GM19328 (cell line): ENCODE measurements around the gene RIMBP2.
"Not testable (repeated sequence)": the region's sequence is repeated elsewhere in the genome, so short reads cannot be mapped to it uniquely, and the experiment has no call there.

ENCODE experiments used
- ATAC-seq: cut with Tn5 transposase; IDR thresholded peaks from one replicate; pipeline ENCODE4 v1.9.1; 2021; ENCODE audit warnings: mild to moderate bottlenecking, moderate library complexity; ENCODE audit not compliant: unreplicated experiment

Gene RIMBP2, protein sequence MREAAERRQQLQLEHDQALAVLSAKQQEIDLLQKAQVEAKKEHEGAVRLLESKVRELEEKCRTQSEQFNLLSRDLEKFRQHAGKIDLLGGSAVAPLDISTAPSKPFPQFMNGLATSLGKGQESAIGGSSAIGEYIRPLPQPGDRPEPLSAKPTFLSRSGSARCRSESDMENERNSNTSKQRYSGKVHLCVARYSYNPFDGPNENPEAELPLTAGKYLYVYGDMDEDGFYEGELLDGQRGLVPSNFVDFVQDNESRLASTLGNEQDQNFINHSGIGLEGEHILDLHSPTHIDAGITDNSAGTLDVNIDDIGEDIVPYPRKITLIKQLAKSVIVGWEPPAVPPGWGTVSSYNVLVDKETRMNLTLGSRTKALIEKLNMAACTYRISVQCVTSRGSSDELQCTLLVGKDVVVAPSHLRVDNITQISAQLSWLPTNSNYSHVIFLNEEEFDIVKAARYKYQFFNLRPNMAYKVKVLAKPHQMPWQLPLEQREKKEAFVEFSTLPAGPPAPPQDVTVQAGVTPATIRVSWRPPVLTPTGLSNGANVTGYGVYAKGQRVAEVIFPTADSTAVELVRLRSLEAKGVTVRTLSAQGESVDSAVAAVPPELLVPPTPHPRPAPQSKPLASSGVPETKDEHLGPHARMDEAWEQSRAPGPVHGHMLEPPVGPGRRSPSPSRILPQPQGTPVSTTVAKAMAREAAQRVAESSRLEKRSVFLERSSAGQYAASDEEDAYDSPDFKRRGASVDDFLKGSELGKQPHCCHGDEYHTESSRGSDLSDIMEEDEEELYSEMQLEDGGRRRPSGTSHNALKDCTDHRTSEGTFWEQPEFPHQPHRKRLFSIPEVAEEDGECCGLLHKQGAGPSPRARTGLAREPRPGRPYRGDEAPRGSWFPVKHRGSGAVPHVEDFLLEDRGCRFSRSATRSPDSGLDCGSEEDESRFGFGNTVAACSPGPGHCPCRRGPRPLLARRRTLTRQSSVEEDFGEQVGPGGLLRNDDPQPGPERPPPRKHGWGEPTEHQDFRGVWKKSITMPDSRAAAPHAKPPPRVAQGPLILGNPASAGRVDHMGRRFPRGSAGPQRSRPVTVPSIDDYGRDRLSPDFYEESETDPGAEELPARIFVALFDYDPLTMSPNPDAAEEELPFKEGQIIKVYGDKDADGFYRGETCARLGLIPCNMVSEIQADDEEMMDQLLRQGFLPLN (N-terminal part only)

DNA sequence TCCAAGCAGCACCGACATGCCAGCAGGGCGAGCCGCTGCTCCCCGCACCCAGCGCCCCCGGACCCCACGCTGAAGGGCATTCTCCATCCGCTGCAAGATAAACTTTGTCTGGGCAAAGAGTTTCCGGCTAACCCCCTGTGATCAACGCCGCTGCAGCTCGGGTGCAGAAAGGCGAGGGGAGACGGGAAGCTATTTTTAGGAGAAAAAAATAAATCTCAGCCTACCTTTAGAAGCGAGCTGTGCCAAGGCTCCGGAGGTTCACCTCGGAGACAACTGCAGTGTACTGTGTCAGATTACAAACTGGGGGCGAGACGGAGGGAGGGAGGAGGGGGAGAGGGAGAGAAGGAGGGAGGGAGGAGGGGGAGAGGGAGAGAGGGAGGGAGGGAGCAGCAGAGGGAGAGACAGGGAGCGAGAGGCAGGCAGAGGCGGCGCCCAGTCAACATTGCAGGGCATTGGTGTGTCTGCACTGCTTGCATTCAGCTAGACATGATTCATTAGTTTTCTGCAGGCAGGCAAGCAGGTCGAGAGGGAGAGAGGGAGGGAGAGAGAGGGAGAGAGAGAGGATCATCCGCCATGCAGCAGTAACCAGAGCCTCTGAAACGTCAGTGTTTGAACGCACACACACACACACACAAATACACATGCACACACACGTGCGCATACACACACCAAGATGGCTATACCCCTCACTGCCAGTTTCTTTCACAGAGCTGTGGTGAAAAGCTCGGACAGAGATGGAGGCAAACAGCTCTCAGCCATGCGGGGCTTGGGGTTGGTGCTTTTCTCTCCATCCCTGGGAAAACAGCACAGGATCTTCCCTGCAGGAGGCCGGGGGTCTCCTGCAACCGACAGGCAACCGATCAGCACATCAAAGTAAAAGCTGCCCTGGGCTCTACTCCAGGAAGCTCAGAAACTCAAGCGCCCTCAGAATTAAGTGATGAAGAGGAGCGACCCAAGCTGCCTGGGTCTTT lies at the start of gene RIMBP2:
Gene RIMBP2 (minus strand): TSS at position 302 of the 971 bp plus-strand sequence. CDS start 237,286 bp downstream, outside the sequence.
- ATAC-seq: no peak

- ATAC-seq: no peak
Measured at GRCh38 chr12:130765186-130765659, 49.1 kb upstream of the RIMBP2 start.

DNA sequence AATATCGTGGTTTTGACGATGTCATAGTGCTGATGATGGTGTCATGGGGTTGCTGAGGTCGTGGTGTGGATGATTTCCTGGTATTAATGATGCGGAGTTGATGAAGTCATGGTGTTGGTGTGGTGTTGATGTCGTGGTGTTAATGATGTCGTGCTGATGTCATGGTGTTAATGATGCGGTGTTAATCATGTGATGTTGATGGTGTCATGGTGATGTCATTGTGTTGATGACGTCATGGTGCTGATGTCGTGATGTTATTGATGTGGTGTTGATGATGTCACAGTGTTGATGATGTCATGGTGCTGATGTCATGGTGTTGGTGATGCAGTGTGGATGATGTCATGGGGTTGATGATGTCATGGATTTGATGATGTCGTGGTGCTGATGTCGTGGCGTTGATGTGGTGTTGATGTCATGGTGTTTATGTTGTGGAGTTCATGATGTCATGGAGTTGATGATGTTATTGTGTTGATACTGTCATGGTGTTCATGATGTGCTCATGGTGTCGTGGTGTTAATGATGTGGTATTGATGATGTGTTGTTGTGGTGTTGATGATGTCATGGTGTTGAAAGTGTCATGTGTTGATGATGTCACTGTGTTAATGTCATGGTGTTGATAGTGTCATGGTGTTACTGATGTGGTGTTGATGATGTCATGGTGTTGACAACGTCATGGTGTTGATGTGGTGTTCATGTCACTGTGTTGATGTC lies 48.5 kb upstream of the RIMBP2 start:
- no peak for ATAC-seq

DNA sequence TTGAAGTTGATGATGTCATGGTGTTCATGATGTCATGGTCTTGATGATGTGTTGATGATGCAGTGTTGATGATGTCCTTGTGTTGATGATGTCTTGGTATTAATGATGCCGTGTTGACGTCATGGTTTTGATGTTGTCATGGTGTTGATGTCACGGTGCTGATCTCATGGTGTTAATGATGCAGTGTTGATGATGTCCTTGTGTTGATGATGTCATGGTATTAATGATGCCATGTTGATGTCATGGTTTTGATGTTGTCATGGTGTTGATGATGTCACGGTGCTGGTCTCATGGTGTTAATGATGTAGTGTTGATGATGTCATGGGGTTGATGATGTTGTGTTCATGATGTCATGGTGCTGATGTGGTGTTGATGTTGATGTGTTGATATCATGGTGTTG lies 48.0 kb upstream of the RIMBP2 start:
- no peak for ATAC-seq

GRCh38 chr12:130762319-130762675 lies 46.2 kb upstream of the RIMBP2 start:
- ATAC-seq: no peak

GRCh38 chr12:130761537-130762318 lies 45.6 kb upstream of the RIMBP2 start:
- peak; percentile 49 for ATAC-seq

DNA sequence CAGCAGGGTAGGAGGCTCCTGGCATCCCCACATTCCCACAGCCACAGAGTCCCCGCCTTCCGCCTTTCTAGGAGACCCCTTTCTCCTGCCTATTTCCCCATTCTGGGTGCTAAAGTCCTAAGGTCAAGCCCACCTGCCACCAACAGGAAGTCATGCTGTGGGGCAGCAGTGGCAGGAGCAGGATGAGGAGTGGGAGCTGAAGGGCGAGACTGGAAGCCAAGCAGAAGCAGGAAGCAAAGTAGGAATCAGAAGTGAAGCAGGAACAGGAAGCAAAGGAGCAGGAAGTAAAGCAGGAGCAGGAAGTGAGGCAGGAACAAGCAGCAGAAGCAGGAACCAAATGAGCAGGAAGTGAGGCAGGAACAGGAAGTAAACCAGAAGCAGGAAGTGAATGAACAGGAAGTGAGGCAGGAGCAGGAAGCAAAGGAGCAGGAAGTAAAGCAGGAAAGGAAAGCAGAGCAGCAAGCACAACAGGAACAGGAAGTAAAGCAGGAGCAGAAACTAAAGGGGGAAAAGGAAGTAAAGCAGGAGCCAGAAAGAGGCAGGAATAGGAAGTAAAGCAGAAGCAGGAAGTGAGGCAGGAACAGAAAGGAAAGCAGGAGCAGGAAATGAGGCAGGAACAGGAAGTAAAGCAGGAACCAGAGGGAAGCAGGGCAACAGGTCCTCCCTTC lies 38.3 kb upstream of the RIMBP2 start:
- ATAC-seq: no peak

- ATAC-seq: no peak
Measured at GRCh38 chr12:130752692-130753230, 36.7 kb upstream of the RIMBP2 start.

DNA sequence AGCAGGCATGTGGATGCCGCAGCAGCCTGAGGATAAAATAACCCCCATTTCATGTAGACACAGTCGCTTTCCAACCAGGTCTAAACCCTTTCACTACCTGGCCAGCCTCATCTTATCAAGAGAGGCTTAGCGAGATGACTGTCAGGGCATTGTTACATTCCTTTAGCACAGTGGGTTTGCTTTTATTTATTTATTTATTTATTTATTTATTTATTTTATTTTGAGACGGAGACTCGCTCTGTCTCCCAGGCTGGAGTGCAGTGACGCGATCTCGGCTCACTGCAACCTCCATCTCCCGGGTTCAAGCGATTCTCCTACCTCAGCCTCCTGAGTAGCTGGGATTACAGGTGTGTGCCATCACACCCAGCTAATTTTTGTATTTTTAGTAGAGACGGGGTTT lies 35.9 kb upstream of the RIMBP2 start:
- ATAC-seq: not testable (repeated sequence)

- no peak for ATAC-seq
Measured at GRCh38 chr12:130748786-130749185, 32.7 kb upstream of the RIMBP2 start.

DNA sequence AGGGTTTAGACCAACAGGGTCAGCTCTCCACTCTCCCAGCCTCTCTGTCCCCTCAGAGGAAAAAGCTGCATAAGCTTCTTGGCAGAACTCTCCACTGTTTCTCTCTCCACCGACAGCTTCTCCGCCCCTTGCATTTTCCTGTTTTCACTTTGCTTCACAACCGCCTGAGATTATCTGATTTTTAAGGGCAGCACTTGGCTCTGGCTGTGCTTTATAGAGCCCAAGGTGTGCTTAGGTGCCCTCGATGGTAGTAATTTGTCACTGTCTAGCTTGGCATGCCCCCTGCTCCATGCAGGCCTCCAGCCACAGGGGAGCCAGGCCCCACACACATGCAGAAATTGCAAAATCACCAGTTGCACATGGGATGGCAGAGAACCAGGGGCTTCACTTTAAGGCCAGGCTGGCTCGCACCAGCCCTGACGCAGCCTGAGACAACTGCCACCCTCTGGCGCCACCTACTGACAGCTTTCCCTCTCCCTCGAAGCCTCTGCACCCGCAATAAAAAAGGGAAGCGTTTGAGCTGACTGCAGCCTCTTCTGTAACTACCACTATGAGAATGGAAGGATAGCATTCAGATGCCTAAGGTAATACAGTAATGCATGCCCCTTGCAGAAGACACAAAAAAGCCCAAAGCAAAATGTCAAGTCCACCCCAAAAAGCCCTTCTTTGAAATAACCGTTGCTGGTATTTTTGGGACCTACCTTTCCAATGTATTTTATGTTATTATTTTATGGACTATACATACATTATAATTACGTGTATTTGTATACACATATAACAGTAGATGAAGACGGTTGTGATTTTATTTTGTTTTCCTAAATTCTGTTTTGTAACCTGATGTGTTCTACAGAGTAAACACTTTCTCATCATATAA lies 32.0 kb upstream of the RIMBP2 start:
- peak; percentile 86 for ATAC-seq

DNA sequence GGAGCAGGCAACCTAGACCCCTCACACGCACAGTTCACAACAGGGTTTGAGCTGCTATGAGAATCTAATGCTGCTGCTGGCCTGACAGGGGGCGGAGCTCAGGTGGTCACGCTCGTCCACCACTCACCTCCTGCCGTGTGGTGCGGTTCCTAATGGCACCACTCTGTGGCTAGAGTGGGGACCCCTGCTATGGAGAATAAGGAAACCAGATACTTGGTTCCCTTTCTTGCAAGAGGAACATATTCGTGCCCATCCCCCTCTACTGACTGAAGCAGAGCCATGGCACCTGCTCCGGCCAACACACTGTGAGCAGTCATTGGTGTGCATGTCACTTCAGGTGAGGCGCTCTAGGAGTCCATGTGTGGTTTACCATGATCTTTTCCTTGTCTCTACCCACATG lies 30.4 kb upstream of the RIMBP2 start:
- no peak for ATAC-seq

- ATAC-seq: no peak
Measured at GRCh38 chr12:130745921-130746320, 29.8 kb upstream of the RIMBP2 start.

DNA sequence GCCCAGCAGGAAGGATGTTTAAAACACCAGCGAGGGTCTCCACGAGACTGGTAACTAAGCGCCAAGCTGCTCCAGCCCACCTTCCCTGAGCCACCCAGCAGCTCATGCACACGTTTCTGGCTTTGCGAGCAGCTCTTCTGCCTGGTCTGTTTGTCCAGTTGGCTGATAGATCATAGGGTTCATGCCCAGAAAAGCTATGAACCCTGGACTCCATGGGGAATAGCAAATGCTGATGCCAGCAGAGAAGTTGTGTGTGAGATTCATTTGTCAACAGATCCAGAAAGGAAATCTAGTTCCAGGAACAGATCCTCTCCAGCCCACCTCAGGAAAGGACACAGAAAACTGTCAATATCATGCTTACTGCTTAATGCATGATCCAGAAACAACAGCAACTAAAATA lies 28.2 kb upstream of the RIMBP2 start:
- ATAC-seq: no peak

DNA sequence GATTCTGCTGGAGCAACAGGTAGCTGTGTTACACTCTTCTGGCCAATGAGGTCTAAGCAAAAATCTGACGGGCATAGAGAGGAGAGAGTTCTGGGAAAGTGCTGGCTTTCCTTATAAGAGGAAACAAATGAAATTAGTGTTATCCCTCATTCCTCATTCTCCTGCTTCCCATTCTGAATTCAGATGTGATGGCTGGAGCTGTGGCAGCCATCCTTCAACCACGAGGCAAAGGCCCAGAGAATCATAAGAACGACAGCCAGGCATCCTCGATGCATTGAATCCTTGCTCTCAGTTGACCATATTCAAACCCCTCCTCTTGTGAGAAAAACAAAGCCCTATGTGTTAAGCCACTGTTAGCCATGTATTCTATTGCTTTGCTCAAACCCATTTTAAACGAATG lies 27.5 kb upstream of the RIMBP2 start:
- ATAC-seq: no peak

DNA sequence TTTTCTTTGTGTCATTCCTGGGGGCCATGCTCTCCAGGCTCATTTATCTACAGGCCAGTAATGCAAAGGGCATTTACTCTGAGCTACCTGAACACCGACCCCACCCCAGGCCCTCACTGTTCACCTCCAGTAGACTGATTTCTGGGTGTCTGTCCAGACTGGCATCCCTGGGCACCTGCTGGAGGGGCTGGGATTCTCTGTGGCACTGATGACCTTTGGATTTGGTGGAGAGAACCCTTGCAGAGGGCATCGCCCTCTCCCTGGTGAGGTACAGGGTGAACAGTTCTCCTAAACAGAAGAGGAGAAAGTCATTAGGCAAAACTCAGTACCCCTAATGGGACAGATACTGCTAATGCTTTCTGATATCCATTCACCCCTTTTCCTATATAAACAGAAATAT lies 27.1 kb upstream of the RIMBP2 start:
- no peak for ATAC-seq

DNA sequence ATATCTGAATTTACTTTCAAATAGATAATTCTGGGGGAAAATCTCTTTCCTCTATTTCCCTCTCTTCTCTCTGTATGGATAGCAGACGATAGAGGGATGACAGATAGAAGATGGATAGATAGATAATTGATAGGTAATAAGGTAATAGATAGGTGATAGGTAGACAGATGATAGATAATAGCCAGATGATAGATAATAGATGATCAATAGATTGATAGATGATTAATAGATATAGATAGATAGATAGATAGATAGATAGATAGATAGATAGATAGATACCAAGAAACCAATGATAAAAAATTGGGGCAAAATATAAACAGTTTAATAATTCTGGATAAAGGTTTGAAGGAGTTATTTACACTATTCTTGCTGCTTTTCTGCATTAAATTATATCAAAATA lies 26.6 kb upstream of the RIMBP2 start:
- no peak for ATAC-seq
